ENCODE data around the gene MAPKBP1.
A peak's percentile ranks its signal among the peaks of the same experiment; 100 is the strongest.
"Not testable (repeated sequence)": the region's sequence is repeated elsewhere in the genome, so short reads cannot be mapped to it uniquely, and the experiment has no call there.

Gene MAPKBP1

GRCh38 chr15:41774062-41774881 lies at the start of gene MAPKBP1:
Gene MAPKBP1 (plus strand): TSS chr15:41774484. CDS start chr15:41775276, 792 bp downstream.
- peak; percentile 84 for TF ChIP-seq CTCF (IDR thresholded peaks at IDR 0.05; ENCODE audit: low read depth, low read length)
- Histone ChIP-seq H3K4me3 (ENCODE audit: low read depth, low read length) (peak within 1 kb of the TSS; percentile 82), H3K9me3 (ENCODE audit: severe bottlenecking) (no peaks in the 10 kb centered on the region), H3K27ac (peak within 1 kb of the TSS; percentile 65), H3K27me3 (ENCODE audit: insufficient read depth, low read depth, severe bottlenecking) (no peaks in the 10 kb centered on the region), H3K36me3 (no peaks in the 10 kb centered on the region)
- DNase-seq: peak; percentile 98

- no peak for DNase-seq
- peaks cover 6% of the 10 kb centered on the region; the same call in 1 of the 2 replicates for H3K36me3 ChIP-seq
Observed at GRCh38 chr15:41727143-41727542, 47.1 kb upstream of the MAPKBP1 start.

GRCh38 chr15:41728061-41728460 lies 46.2 kb upstream of the MAPKBP1 start:
- H3K9me3 ChIP-seq (ENCODE audit: severe bottlenecking); H3K36me3 ChIP-seq; DNase-seq; H3K27ac ChIP-seq; H3K4me3 ChIP-seq (ENCODE audit: low read depth, low read length); H3K27me3 ChIP-seq (ENCODE audit: insufficient read depth, low read depth, severe bottlenecking): not testable (repeated sequence)

More at GRCh38 chr15:41727143-41727542, 47.1 kb upstream of the MAPKBP1 start:
- no peak for TF ChIP-seq CTCF (IDR thresholded peaks at IDR 0.05; ENCODE audit: low read depth, low read length)
- H3K27ac ChIP-seq: no peak overlapping the region
- H3K27me3 ChIP-seq (ENCODE audit: insufficient read depth, low read depth, severe bottlenecking): no peaks in the 10 kb centered on the region
- H3K4me3 ChIP-seq (ENCODE audit: low read depth, low read length): no peak overlapping the region
- no peaks in the 10 kb centered on the region for H3K9me3 ChIP-seq (ENCODE audit: severe bottlenecking)

GRCh38 chr15:41730543-41730942 lies 43.7 kb upstream of the MAPKBP1 start:
- TF ChIP-seq CTCF (IDR thresholded peaks at IDR 0.05; ENCODE audit: low read depth, low read length): no peak
- no peak for DNase-seq
- Histone ChIP-seq H3K9me3 (ENCODE audit: severe bottlenecking) (no peaks in the 10 kb centered on the region), H3K27me3 (ENCODE audit: insufficient read depth, low read depth, severe bottlenecking) (no peaks in the 10 kb centered on the region), H3K4me3 (ENCODE audit: low read depth, low read length) (no peak overlapping the region), H3K27ac (no peak overlapping the region), H3K36me3 (peaks cover 21% of the 10 kb centered on the region)

GRCh38 chr15:41732483-41732882 lies 41.8 kb upstream of the MAPKBP1 start:
- H3K27me3 ChIP-seq (ENCODE audit: insufficient read depth, low read depth, severe bottlenecking): no peaks in the 10 kb centered on the region
- no peak for DNase-seq
- no peak overlapping the region for H3K27ac ChIP-seq
- no peak for TF ChIP-seq CTCF (IDR thresholded peaks at IDR 0.05; ENCODE audit: low read depth, low read length)
- H3K36me3 ChIP-seq: peaks cover 34% of the 10 kb centered on the region
- H3K9me3 ChIP-seq (ENCODE audit: severe bottlenecking): no peaks in the 10 kb centered on the region
- no peak overlapping the region for H3K4me3 ChIP-seq (ENCODE audit: low read depth, low read length)

GRCh38 chr15:41734079-41734478 lies 40.2 kb upstream of the MAPKBP1 start:
- H3K27me3 ChIP-seq (ENCODE audit: insufficient read depth, low read depth, severe bottlenecking): no peaks in the 10 kb centered on the region
- H3K9me3 ChIP-seq (ENCODE audit: severe bottlenecking): no peaks in the 10 kb centered on the region
- peaks cover 34% of the 10 kb centered on the region for H3K36me3 ChIP-seq
- TF ChIP-seq CTCF (IDR thresholded peaks at IDR 0.05; ENCODE audit: low read depth, low read length): no peak
- no peak overlapping the region for H3K27ac ChIP-seq
- H3K4me3 ChIP-seq (ENCODE audit: low read depth, low read length): no peak overlapping the region
- no peak for DNase-seq
